Activated CD8-positive, alpha-beta T cell treated with anti-CD3 and anti-CD28 coated beads, Interleukin-2, amount 10 ng/mL, durations not matched to agents 7 days and 5 days (primary cell): ENCODE data around the gene CCDC18. TPM values are rescaled to one million over a fixed set of nuclear protein-coding genes. Genes with fewer than 3 reads are reported as not detected.
A peak's percentile ranks its signal among the peaks of the same experiment; 100 is the strongest.
"Not testable (repeated sequence)": the region's sequence is repeated elsewhere in the genome, so short reads cannot be mapped to it uniquely, and the experiment has no call there.

ENCODE experiments used
- ATAC-seq: fragments of 150-1000 bp; cut with Tn5 transposase; one replicate; pipeline ENCODE4 v1.10.0; 2021; ENCODE audit warnings: moderate library complexity
- CTCF ChIA-PET: fragments of 350-600 bp; sonication (Branson Sonifier 250); formaldehyde crosslinking; loops from one replicate; lab custom pipeline; 2021; ENCODE audit warnings: antibody characterized with exemption; lab: Charles Lee
- POLR2A ChIA-PET: fragments of 350-600 bp; sonication (Branson Sonifier 250); formaldehyde crosslinking; loops from one replicate; lab custom pipeline; 2021; ENCODE audit warnings: antibody characterized with exemption; lab: Charles Lee
- DNase-seq: peaks from one replicate; pipeline ENCODE4 v3.0.0-alpha.2; 2020
- H3K27ac Mint-ChIP-seq: one replicate; pipeline ENCODE4 v1.8.0; 2021; ENCODE audit warnings: mild to moderate bottlenecking, mixed read lengths
- H3K27me3 Mint-ChIP-seq: one replicate; pipeline ENCODE4 v1.8.0; 2021; ENCODE audit warnings: low read depth, mixed read lengths
- H3K36me3 Mint-ChIP-seq: one replicate; pipeline ENCODE4 v1.8.0; 2021; ENCODE audit warnings: low read depth, mixed read lengths
- H3K4me1 Mint-ChIP-seq: one replicate; pipeline ENCODE4 v1.8.0; 2021; ENCODE audit warnings: low read depth, mixed read lengths
- H3K4me3 Mint-ChIP-seq: one replicate; pipeline ENCODE4 v1.8.0; 2021; ENCODE audit warnings: mild to moderate bottlenecking, mixed read lengths
- H3K9me3 Mint-ChIP-seq: one replicate; pipeline ENCODE4 v1.8.0; 2022; ENCODE audit warnings: mixed read lengths; ENCODE audit not compliant: insufficient read depth
- total RNA-seq, 2 experiments: library from RNA; stranded (reverse); gene quantifications; one replicate each; pipeline ENCODE4 v1.2.3, GENCODE V29; 2021

CCDC18 gene
- total RNA-seq, 2 experiments from 2014 or later, result 33.1 to 36.3 TPM

GRCh38 chr1:93174638-93175037, 5.9 kb upstream of the CCDC18 start:
- H3K4me1 Mint-ChIP-seq, result peaks cover 57% of the 10 kb centered on the region
- POLR2A ChIA-PET, ATAC-seq, H3K4me3 Mint-ChIP-seq, CTCF ChIA-PET, DNase-seq, H3K27me3 Mint-ChIP-seq, H3K9me3 Mint-ChIP-seq, H3K27ac Mint-ChIP-seq: not testable (repeated sequence)
- peaks cover 61% of the 10 kb centered on the region for H3K36me3 Mint-ChIP-seq

DNA sequence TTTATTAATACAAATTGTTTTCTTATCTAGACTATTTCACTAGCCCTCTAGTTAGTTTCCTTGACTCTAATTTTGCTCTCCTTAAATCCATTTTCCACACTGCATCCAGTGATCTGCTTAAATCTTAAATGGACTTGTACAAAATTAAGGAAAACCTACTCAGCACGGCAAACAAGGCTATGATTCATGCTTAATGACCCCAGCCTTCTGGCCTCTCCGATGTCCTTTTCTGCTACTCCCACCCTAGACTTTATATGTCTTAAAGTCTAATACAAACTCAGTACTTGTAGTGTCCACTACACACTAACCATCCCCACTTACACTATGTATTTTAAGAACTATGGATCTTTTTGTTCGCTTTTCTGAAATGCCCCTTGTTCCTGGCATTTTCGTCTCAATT, 2.5 kb upstream of the CCDC18 start:
- Mint-ChIP-seq H3K36me3 (peaks cover 49% of the 10 kb centered on the region), H3K4me3 (peak overlapping the region; percentile 85), H3K9me3 (no peaks in the 10 kb centered on the region), H3K27ac (peak overlapping the region; percentile 96), H3K4me1 (peaks cover 51% of the 10 kb centered on the region), H3K27me3 (no peaks in the 10 kb centered on the region)
- ChIA-PET POLR2A (interaction anchor here (0.6 kb wide), 1 partner anchor 242 kb away, joined by 4 read pairs; no protein-coding TSS in a partner anchor), CTCF (interaction anchor here (1.7 kb wide), 1 partner anchor 98 kb away, joined by 7 read pairs; no protein-coding TSS in a partner anchor)
- no peak for DNase-seq
- ATAC-seq, result no peak

DNA sequence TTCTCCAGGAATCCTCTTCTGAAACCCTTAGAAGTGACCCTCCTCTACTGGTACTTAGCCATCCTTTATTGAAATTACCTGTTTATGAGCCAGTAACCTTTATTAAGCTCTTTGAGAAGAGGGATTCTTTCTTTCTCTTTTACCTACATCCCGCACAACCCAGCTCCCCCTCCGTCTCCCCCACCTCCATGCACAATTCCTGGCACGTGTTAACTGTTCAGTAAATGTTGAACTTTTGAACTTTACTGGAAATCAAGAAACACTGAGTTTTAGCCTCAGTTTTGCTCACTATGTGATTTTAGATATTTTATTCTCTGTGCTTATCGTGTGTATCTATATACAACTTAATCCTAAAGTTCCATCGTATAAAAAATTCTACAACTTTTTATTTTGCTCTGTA, 2.1 kb upstream of the CCDC18 start:
- peaks cover 51% of the 10 kb centered on the region for H3K4me1 Mint-ChIP-seq
- CTCF ChIA-PET, result interaction anchor here (1.7 kb wide), 1 partner anchor 98 kb away, joined by 7 read pairs; no protein-coding TSS in a partner anchor
- H3K36me3 Mint-ChIP-seq, result peaks cover 47% of the 10 kb centered on the region
- H3K27ac Mint-ChIP-seq, result peak overlapping the region; percentile 96
- no peaks in the 10 kb centered on the region for H3K9me3 Mint-ChIP-seq
- peak overlapping the region; percentile 85 for H3K4me3 Mint-ChIP-seq
- no peaks in the 10 kb centered on the region for H3K27me3 Mint-ChIP-seq
- DNase-seq (no peak), ATAC-seq (no peak)
- POLR2A ChIA-PET, result no interaction called here

DNA sequence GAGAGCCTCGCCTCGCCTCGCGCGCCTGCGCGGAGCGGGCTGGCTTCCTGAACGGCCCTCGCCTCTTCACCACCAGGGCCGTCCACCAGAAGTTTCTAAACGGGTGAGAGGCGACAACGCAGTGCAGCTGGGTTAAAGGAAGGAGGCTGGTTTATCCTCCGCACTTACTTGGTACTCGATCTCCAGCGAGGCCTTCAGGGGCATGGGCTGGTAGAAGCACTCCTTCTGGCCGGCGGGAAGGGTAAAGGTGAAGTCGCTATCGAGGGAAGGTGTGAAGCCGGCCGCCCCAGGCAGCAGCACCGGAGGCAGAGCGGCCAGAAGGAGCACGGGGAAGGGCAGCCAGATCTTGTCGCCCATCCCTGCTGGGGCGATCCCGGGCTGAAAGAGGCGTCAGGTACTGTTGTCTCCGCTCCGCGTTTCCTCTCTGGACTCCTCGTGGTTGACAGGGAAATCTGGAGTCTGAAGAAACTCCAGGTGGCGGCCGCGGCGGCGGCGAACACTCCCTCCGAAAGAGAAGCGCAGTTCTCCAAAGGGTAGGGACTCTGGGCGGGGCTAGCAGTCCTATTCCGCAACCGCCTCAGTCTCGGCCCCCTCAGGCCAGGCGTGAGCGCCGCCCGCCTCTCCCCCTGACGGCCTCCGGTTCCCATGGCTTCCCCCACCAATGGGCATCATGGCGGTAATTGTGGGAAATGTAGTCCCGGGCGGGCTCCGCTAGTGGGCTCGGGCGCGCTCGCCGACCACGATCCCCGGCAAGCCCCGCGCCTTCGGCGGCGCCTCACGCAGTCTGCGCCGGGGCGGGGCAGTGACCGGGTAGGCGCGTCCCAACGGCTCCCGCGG, 420 bp upstream of the CCDC18 start, which contains the start of gene TMED5:
Gene TMED5 (minus strand): TSS at position 528 of the 837 bp plus-strand sequence. CDS start 171 bp downstream, at position 357.
- peaks cover 43% of the 10 kb centered on the region for H3K36me3 Mint-ChIP-seq
- peak; percentile 98 for DNase-seq
- peak; percentile 85 for ATAC-seq
- CTCF ChIA-PET, result no interaction called here
- H3K4me1 Mint-ChIP-seq, result peaks cover 50% of the 10 kb centered on the region
- peak within 1 kb of the TSS; percentile 96 for H3K27ac Mint-ChIP-seq
- POLR2A ChIA-PET, result interaction anchor here (0.7 to 1.4 kb wide), 2 partner anchors 8 to 101 kb away, joined by 3 to 5 read pairs; partner anchors contain the start of gene MTF2
- no peaks in the 10 kb centered on the region for H3K27me3 Mint-ChIP-seq
- no peaks in the 10 kb centered on the region for H3K9me3 Mint-ChIP-seq
- peak within 1 kb of the TSS; percentile 85 for H3K4me3 Mint-ChIP-seq

GRCh38 chr1:93186667-93187066, 6.1 kb downstream of the CCDC18 start:
- H3K4me3 Mint-ChIP-seq, result no peak overlapping the region
- no peaks in the 10 kb centered on the region for H3K27me3 Mint-ChIP-seq
- no peak for DNase-seq
- H3K4me1 Mint-ChIP-seq, result peaks cover 50% of the 10 kb centered on the region
- H3K36me3 Mint-ChIP-seq, result peaks cover 57% of the 10 kb centered on the region
- CTCF ChIA-PET, result no interaction called here
- POLR2A ChIA-PET, result no interaction called here
- no peak overlapping the region for H3K27ac Mint-ChIP-seq
- ATAC-seq, result no peak
- H3K9me3 Mint-ChIP-seq, result no peaks in the 10 kb centered on the region

- no peaks in the 10 kb centered on the region for H3K27me3 Mint-ChIP-seq
- peak overlapping the region; percentile 31 for H3K27ac Mint-ChIP-seq
- ATAC-seq (no peak), DNase-seq (no peak)
- POLR2A ChIA-PET, result interaction anchor here (1.1 kb wide), 1 partner anchor 17 kb away, joined by 3 read pairs; no protein-coding TSS in a partner anchor
- H3K4me1 Mint-ChIP-seq, result peaks cover 25% of the 10 kb centered on the region
- CTCF ChIA-PET, result no interaction called here
- H3K9me3 Mint-ChIP-seq, result no peaks in the 10 kb centered on the region
- H3K36me3 Mint-ChIP-seq, result peaks cover 55% of the 10 kb centered on the region
- H3K4me3 Mint-ChIP-seq, result no peak overlapping the region
Measured at GRCh38 chr1:93190432-93190831, 9.9 kb downstream of the CCDC18 start.

DNA sequence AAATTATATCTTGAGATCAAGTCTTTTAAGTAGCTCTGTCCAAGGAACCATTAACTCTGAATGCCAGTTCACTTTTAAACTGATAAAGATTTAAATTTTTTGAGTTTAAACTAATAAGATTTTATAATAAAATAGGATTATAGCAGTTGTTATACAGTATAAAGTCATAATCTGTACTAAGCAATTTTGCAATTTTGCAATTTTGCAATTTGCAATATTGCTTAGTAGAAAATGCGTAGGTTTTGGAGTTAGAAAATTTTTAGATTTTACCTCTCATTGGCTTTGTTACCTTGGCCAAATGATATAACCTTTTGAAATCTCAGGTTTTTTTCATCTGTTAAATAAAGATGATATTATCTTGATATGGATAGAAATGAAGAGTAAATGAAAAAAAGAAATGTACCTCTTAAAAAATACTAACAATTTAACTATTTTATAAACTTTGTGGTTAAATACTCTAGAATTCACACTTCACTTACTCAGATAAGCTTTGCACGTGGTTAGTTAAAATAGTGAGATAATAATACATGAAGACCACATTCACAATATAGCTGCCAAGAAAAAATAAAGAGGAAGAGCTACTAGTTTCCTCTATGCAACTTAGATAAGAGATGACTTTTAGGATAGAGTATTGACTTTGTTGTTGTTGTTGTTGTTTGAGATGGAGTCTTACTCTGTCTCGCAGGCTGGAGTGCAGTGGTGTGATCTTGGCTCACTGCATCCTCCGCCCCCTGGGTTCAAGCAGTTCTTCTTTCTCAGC, 13.9 kb downstream of the CCDC18 start:
- Mint-ChIP-seq H3K4me3 (no peak overlapping the region), H3K9me3 (no peaks in the 10 kb centered on the region), H3K36me3 (peaks cover 58% of the 10 kb centered on the region), H3K4me1 (peaks cover 19% of the 10 kb centered on the region), H3K27ac (no peak overlapping the region), H3K27me3 (no peaks in the 10 kb centered on the region)
- DNase-seq, result no peak
- ChIA-PET POLR2A (no interaction called here), CTCF (interaction anchor here (1.1 kb wide), 1 partner anchor 8 kb away, joined by 4 read pairs; no protein-coding TSS in a partner anchor)
- no peak for ATAC-seq

DNA sequence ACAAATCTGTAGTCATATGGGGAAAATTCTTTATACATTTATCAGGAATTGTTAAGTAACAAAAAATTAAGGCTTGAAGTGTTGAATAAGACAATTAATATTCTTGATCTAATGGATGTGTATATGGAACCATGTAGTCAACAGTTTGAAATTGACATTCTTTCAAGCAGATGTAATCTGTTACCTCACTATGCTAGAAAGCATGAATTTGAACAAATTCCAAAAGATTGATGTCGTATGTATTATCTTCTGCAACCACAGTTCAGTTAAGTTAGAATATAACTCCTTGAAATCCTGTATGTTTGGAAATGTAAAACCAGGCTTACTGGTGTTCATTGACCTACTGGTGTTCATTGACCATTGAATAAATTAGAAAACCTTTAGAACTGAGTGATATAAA, 16.1 kb downstream of the CCDC18 start:
- Mint-ChIP-seq H3K9me3 (no peaks in the 10 kb centered on the region), H3K36me3 (peaks cover 49% of the 10 kb centered on the region), H3K4me1 (no peaks in the 10 kb centered on the region), H3K27ac (no peak overlapping the region), H3K27me3 (no peaks in the 10 kb centered on the region), H3K4me3 (no peak overlapping the region)
- ChIA-PET CTCF (no interaction called here), POLR2A (no interaction called here)
- no peak for DNase-seq
- no peak for ATAC-seq

DNA sequence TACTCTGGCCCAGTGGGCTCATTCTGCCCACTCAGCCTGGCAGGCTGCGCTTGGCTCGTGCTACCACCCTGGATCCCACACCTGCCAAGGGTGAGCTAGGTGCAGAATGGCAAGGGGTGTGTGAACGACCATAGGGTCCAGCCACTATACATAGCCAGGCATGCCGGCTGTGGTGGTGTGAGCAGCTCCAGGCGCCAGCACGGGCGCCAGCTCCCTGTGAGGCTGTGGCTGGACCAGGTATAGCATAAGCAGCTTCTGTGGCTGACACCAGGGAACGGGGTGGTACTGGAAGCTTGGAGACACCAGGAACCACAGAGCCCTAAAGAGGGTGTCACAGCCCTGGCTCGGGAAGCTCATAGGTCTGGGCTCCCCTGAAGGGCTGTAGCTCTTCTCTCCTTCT, 18.6 kb downstream of the CCDC18 start:
- no peaks in the 10 kb centered on the region for H3K27me3 Mint-ChIP-seq
- CTCF ChIA-PET, result no interaction called here
- DNase-seq, result no peak
- H3K9me3 Mint-ChIP-seq, result no peaks in the 10 kb centered on the region
- no peak for ATAC-seq
- H3K27ac Mint-ChIP-seq, result no peak overlapping the region
- no peak overlapping the region for H3K4me3 Mint-ChIP-seq
- peaks cover 41% of the 10 kb centered on the region for H3K36me3 Mint-ChIP-seq
- POLR2A ChIA-PET, result no interaction called here
- H3K4me1 Mint-ChIP-seq, result no peaks in the 10 kb centered on the region

DNA sequence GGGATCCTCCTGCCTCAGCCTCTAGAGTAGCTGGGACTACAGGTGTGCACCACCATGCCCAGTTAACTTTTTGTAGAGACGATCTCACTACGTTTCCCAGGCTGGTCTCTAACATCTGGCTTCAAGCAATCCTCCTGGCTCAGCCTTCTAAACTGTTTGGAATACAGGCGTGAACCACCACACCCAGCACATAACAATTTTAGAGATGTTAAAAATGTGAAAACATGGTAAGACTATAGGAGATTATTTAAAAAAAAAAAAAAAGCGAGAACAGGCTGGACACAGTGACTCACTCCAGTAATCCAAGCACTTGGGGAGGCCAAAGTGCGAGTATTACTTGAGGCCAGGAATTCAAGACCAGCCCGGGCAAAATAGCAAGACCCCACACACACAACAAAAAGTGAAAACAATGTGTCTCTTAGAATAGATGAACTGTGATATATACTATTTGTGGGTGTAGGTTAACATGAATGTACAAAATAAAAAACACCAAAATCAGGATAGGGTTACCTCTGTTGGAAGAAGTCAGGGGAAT, 19.6 kb downstream of the CCDC18 start:
- H3K36me3 Mint-ChIP-seq, result peaks cover 35% of the 10 kb centered on the region
- no peak overlapping the region for H3K4me3 Mint-ChIP-seq
- no peaks in the 10 kb centered on the region for H3K4me1 Mint-ChIP-seq
- ChIA-PET CTCF (no interaction called here), POLR2A (no interaction called here)
- H3K9me3 Mint-ChIP-seq, result no peaks in the 10 kb centered on the region
- H3K27me3 Mint-ChIP-seq, result no peaks in the 10 kb centered on the region
- no peak for ATAC-seq
- no peak for DNase-seq
- H3K27ac Mint-ChIP-seq, result no peak overlapping the region

DNA sequence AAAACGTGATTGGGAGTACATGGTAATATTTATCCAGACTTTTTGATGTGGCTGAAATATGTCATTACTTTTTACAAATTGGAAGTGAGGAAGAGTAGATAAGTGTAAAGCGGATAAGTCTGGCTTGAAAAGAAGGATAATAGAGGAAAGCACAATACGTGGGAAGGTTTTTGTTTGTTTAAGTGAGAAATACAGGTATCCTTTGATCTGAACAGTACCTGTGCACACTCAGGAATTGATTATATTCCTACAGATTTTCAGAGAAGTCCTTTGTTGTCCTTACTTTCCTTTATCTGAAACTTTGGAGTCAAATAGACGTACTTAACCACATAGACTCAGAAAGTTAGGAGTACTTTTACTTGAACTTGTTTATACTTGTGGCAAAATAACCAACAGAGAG, 20.2 kb downstream of the CCDC18 start:
- H3K27ac Mint-ChIP-seq, result no peak overlapping the region
- H3K36me3 Mint-ChIP-seq, result peaks cover 31% of the 10 kb centered on the region
- no peaks in the 10 kb centered on the region for H3K4me1 Mint-ChIP-seq
- ChIA-PET CTCF (no interaction called here), POLR2A (no interaction called here)
- no peaks in the 10 kb centered on the region for H3K9me3 Mint-ChIP-seq
- no peak for ATAC-seq
- no peak for DNase-seq
- H3K27me3 Mint-ChIP-seq, result no peaks in the 10 kb centered on the region
- no peak overlapping the region for H3K4me3 Mint-ChIP-seq
